ENCODE results near the gene SLCO1B3.

DNA sequence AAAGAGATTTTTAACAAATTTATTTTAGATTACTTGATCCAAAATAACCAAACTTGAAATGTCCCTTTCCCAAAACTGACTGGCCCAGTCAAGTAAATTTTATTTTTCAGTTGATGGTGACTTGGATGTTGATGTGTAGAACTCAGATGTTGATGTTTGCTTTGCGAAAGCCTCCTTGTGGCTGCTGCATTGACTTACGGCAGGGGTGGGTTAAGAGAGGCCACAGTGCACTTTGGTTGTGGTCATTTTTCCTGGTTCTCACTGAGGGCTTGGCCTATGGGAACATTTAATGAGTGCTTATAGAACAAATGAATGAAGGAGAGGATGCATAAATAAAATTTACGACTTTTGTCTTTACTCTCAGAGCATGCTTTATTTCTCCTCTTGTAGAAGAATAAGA, 52.6 kb downstream of the SLCO1B3 start:
- TF ChIP-seq EZH2 (IDR thresholded peaks at IDR 0.05; ENCODE audit: insufficient read depth, low read length), result no peak
- TF ChIP-seq, protein P1, sequence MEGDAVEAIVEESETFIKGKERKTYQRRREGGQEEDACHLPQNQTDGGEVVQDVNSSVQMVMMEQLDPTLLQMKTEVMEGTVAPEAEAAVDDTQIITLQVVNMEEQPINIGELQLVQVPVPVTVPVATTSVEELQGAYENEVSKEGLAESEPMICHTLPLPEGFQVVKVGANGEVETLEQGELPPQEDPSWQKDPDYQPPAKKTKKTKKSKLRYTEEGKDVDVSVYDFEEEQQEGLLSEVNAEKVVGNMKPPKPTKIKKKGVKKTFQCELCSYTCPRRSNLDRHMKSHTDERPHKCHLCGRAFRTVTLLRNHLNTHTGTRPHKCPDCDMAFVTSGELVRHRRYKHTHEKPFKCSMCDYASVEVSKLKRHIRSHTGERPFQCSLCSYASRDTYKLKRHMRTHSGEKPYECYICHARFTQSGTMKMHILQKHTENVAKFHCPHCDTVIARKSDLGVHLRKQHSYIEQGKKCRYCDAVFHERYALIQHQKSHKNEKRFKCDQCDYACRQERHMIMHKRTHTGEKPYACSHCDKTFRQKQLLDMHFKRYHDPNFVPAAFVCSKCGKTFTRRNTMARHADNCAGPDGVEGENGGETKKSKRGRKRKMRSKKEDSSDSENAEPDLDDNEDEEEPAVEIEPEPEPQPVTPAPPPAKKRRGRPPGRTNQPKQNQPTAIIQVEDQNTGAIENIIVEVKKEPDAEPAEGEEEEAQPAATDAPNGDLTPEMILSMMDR (IDR thresholded peaks at IDR 0.05; ENCODE audit: insufficient read depth, low read depth, low read length), result no peak
